Jurkat, Clone E6-1 (cell line): Measurements from ENCODE around the gene AFF1.

Experiments used
- DNase-seq: peaks from one replicate; pipeline ENCODE4 v3.0.0-alpha.2; 2011; ENCODE audit warnings: low read depth, low spot score
- H3K4me3 ChIP-seq: 2 replicates; pipeline ENCODE4 v1.5.1; 2011; ENCODE audit warnings: mild to moderate bottlenecking, low read length, control low read depth, moderate library complexity

The AFF1 gene

GRCh38 chr4:86917212-86918039 is 17.4 kb upstream of the AFF1 start:
- no peak overlapping the region for H3K4me3 ChIP-seq
- DNase-seq: no peak

GRCh38 chr4:86918539-86919072 is 16.2 kb upstream of the AFF1 start:
- H3K4me3 ChIP-seq: no peak overlapping the region
- no peak for DNase-seq

- DNase-seq: no peak
- no peak overlapping the region for H3K4me3 ChIP-seq
Observed at GRCh38 chr4:86919561-86920223, 15.1 kb upstream of the AFF1 start.

- no peak overlapping the region for H3K4me3 ChIP-seq
- no peak for DNase-seq
Observed at GRCh38 chr4:86921608-86922252, 13.1 kb upstream of the AFF1 start.

- no peak overlapping the region for H3K4me3 ChIP-seq
- no peak for DNase-seq
Observed at GRCh38 chr4:86924811-86925210, 10.0 kb upstream of the AFF1 start.

- H3K4me3 ChIP-seq: no peak overlapping the region
- DNase-seq: no peak
Observed at GRCh38 chr4:86926435-86927086, 8.2 kb upstream of the AFF1 start.

- no peak overlapping the region for H3K4me3 ChIP-seq
- no peak for DNase-seq
Observed at GRCh38 chr4:86927843-86928395, 6.9 kb upstream of the AFF1 start.

GRCh38 chr4:86928400-86929255 is 6.2 kb upstream of the AFF1 start:
- DNase-seq: no peak
- H3K4me3 ChIP-seq: no peak overlapping the region

GRCh38 chr4:86934147-86934770 is 552 bp upstream of the AFF1 start:
- DNase-seq: no peak

GRCh38 chr4:86935566-86935852 is 698 bp downstream of the AFF1 start:
- DNase-seq: no peak
- peak overlapping the region; percentile 70 for H3K4me3 ChIP-seq

More at GRCh38 chr4:86934147-86934770, 552 bp upstream of the AFF1 start:
- H3K4me3 ChIP-seq: peak overlapping the region; percentile 55

GRCh38 chr4:86935853-86936733 is 1.3 kb downstream of the AFF1 start:
- DNase-seq: no peak
- peak overlapping the region; percentile 70 for H3K4me3 ChIP-seq

GRCh38 chr4:86938771-86939520 is 4.1 kb downstream of the AFF1 start:
- DNase-seq: no peak
- no peak overlapping the region for H3K4me3 ChIP-seq

- H3K4me3 ChIP-seq: no peak overlapping the region
- DNase-seq: no peak
Observed at GRCh38 chr4:86939729-86940575, 5.1 kb downstream of the AFF1 start.

- DNase-seq: no peak
- no peak overlapping the region for H3K4me3 ChIP-seq
Observed at GRCh38 chr4:86940920-86941460, 6.2 kb downstream of the AFF1 start.

- no peak overlapping the region for H3K4me3 ChIP-seq
Observed at GRCh38 chr4:86942185-86942666, 7.4 kb downstream of the AFF1 start.

More at GRCh38 chr4:86942185-86942666, 7.4 kb downstream of the AFF1 start:
- no peak for DNase-seq
